NCI-H2227 (cell line): ENCODE results near the gene TFAP2E.

Experiments used
- DNase-seq: peaks from one replicate; lab custom pipeline; 2025; ENCODE audit not compliant: unreplicated experiment; lab: John Stamatoyannopoulos, UW

The TFAP2E gene

DNA sequence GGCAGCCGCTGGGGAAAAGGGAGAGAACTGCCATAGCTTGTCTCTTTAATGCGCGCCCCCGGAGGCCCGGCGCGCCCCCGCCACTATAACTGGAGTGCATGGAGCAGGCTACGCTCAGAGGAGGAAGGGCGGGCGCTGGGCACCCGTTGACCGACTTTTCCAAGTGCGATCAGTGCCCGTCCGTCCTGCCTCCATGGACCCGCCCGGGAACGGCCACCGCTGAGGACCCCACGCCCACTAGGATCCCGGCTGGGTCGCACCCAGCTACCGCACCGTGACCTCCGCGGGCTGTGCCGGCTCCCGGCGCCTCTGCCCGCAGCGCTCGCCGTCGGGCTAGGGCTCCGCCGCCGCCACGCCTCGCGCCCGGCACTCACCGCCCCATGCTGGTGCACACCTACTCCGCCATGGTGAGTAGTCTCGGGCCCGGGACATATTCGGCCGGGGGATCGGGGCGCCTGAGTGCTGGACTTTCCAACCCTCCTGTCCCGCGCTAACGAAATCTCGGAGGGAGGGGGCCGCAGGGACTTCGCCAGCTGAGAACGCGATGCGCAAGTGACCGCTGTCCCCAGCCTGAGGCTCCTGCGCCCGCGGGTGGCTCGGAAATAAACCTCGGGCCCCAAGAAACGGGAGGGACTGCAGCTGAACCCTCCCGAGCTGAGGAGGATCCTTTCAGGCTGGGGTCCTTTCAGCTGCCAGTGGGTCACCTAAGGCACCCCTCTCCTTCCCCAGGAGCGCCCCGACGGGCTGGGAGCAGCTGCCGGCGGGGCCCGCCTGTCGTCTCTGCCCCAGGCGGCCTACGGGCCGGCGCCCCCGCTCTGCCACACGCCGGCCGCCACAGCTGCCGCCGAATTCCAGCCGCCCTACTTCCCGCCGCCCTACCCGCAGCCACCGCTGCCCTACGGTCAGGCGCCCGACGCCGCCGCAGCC is at the start of gene TFAP2E:
Gene TFAP2E (plus strand): TSS at position 117 of the 927 bp plus-strand sequence. CDS start 264 bp downstream, at position 381.
- DNase-seq = peak; percentile 80

DNA sequence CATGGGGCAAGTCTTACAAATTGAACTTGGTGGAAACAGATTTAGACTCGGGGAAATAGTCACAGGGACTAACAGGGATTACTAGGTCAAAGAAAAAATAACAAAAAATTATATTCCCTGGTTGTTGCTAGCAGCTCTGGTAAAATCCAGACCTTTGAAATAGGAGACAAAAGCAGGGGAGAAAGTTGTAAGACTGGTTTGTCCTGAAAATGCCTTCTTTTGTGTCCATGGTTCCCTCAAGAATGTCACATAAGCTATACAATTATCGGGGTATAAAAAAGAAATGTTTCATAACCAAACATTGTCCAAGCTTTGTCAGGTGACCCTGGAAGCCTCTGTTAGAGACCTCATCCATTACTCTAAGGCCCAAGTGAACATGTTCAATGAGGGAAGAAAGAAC is 49.0 kb upstream of the TFAP2E start:
- DNase-seq = no peak

- no peak for DNase-seq
These were observed 42.9 kb upstream of the TFAP2E start for GRCh38 chr1:35530168-35530567.

DNA sequence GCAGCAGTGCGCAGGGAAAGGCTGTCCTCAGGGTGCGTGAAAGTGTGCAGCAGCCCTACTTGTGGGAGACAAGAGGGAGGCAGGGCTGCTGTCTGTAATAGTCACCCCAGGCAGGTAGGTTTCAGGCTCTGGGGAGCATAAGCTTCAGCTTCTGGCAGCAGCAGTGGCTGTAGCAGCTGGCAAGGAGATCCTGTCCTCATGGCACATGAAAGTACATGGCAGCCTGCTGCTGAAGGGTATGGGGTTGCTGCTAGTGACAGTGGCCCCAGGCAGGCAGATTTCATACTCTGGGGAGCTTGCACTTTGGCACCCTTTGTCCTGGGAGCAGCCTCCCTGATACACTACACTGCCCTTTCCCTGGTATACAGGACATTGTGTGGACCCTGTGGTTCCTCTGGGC is 42.2 kb upstream of the TFAP2E start:
- DNase-seq = no peak

- DNase-seq = no peak
These were observed 41.7 kb upstream of the TFAP2E start for GRCh38 chr1:35531368-35531767.

DNA sequence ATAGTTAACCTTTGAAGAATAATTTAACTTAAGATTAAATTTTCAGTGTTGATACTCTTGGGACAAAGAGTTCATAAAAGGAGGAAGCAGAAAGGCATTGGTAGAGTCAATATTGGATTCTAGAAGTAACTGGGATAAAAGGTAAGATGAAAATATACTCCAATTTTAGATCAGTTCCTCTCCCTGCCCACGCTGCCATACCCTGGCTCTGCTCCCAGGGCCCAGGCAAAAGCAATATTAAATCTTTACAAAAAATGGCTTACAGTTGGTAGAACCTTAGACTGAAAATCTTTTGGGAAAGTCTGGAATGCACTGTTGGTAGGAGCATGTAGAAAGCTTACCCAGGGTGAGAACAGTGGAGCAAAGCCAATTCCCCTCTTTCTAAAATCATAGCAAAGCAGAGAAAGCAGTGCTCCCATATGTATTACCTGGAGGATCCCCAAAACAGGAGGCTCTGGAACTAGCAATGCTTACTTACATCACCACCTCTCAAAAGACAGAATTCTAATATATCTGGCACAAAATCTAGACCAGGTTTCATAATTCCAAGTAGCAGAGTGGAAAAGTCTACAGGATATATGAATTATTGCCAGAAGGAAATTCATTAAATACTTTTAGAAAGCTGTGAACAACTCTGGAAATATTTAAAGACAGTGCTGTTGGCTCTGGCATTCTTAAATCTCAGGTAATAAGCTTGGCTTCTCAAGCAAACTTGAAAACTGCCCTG is 40.5 kb upstream of the TFAP2E start:
- DNase-seq = no peak

GRCh38 chr1:35533586-35533985 is 39.5 kb upstream of the TFAP2E start:
- DNase-seq = peak; percentile 9

- no peak for DNase-seq
These were observed 37.9 kb upstream of the TFAP2E start for GRCh38 chr1:35535243-35535642.

DNA sequence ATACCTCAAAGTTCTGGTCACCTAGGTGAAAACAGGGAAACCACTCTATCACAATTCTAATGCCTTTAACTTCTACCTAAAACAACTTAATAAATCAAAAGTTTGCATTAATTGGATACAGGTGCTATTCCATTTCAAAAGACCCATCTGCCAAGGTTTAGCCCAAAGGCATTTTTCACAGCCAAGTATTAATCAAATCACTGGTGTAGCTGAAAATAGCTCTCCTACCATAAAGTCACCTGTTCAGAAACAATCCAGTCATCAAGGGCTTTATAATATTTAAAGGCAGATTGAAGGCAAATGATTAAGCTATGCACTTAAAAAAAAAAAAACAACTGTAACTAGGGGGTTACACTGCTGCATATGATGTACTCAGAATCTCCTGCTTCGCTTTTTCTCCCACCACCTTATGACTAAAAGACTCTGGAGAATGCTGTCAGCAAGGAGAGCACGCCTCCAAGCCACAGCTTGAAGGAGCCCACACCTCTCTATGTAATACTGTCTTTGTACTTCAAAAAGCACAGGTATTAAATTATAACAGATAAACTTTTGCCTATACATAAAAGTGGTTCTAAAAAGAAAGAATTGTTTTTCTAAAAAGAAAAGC is 36.5 kb upstream of the TFAP2E start:
- no peak for DNase-seq

- DNase-seq = no peak
These were observed 35.3 kb upstream of the TFAP2E start for GRCh38 chr1:35537806-35538205.

DNA sequence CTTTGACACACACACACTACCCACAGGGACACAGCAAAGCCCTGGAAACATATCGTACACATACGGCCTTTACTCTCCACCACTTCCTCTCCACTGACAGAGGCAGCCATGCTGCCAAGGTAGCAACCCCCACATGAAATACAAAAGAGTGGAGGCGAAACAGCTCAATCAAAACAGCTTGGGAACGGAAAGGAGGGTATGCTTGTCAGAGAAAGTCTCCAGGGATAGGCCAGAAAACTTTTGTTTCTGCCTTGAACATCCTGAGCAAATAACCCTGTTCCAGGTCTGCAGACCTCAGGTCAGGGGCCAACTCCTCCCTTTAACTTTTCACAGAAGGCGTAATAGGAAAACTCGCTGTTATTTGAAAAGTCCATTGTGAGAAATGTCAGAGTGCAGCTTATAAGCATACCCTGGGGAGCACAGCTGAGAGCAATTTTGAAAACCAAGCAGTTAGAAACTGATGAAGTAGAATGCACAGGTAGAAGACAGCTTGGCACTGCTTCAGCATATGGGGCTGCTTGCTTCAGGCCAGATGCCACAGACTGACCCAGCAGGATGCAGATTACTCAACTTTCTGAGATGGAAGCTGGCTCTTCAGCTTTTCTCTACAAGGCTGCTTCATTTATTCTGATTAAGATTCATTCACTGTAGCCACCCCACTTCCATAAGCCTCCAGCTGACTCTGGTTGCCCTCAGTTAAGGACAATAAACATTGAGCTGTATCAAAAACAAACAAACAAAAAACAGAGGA is 33.9 kb upstream of the TFAP2E start:
- peak; percentile 39 for DNase-seq

- DNase-seq = no peak
These were observed 33.3 kb upstream of the TFAP2E start for GRCh38 chr1:35539824-35540261.

DNA sequence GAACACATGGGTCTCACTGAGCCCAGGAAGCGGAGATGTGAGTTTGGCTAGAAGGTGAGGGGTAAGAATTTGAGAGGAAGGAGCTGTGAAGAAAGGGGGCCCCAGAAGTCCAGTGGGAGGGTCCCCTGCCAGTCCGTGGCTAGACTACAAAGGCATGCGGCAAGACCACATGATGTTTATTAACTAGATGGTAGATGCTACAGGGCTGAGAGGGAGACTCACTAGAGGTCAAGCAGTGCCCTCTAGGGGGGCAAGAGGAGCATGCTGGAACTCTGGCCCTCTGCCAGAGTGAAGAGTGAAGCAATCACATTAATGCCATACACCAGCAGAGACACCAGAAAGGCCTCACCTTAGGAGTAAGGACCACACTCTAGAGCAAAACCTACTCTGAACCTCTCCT is 28.1 kb upstream of the TFAP2E start:
- DNase-seq = peak; percentile 32

DNA sequence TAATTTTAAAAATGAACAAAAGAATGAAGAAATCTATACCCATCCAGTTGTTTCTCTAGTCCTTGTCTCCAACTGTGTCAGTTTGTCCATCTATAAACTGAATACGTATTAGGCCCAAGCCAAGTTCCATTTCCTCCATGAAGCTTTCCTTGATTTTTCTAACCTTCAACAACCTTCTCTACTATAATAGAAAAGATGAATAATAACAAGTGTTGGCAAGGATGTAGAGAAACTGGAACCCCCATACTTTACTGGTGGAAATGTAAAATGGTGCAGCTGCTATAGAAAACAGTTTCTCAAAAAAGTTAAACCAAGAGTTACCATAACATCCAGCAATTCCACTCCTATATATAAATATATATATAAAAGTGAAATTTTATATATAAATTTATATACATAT is 26.5 kb upstream of the TFAP2E start:
- no peak for DNase-seq

GRCh38 chr1:35553851-35554250 is 19.3 kb upstream of the TFAP2E start:
- DNase-seq = peak; percentile 14

DNA sequence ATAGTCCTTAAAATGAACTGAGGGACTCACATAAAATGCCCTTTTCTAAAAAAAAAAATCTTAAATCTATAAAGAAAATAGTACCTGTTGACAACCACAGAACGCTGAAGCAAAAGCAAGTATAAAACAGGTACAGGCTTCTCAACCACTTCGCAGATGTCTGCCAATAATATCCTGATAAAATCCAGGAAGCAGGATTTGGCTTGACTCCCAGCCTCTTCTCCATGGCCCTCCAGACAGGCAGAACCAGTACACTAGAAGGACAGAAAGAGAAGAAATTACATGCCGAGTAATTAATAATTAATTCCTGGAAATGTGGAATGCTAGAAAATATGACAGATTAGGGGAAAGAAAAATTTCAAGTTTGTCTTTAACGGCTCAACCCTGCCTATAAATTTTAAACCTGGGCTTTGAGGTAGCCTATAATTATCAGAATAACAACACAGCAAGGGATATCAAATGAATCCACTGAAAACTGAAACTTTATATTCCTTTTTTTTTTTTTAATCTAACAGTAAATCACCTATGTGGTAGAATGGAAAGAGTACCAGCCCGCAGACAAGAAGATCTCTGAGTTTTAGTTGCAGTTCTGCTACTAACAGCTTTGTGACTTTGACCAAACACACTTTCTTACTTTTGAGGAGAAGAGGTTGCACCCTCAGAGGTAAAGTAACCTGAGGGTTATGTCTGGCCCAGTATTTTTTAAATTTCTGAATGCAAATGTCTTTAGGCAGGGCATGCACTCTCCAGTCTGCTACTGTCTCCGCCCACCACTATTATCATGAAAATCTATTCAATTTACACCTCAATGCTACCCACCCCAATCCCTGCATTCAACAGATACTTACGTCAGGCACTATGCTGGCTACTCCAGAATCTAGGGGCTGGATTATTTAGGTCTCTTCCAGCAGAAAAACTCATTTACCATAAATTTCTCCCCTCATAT is 18.6 kb upstream of the TFAP2E start:
- no peak for DNase-seq

DNA sequence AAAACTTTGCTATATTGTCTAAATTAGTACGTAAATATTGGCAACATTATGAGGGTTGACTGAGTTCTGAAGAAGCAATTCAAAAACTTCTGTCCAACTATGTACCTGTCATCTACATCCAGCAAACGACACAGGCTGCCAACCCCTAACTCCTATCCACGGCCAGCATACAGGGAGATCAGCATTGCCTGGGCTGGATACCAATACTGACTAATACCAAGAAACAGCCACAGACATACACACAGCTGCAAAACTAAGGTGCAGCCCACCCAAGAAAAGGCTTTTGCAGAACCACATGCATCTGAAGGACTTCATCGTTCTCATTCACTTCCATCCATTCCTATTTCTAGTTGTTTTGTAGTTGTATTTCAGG is 17.9 kb upstream of the TFAP2E start:
- DNase-seq = no peak

DNA sequence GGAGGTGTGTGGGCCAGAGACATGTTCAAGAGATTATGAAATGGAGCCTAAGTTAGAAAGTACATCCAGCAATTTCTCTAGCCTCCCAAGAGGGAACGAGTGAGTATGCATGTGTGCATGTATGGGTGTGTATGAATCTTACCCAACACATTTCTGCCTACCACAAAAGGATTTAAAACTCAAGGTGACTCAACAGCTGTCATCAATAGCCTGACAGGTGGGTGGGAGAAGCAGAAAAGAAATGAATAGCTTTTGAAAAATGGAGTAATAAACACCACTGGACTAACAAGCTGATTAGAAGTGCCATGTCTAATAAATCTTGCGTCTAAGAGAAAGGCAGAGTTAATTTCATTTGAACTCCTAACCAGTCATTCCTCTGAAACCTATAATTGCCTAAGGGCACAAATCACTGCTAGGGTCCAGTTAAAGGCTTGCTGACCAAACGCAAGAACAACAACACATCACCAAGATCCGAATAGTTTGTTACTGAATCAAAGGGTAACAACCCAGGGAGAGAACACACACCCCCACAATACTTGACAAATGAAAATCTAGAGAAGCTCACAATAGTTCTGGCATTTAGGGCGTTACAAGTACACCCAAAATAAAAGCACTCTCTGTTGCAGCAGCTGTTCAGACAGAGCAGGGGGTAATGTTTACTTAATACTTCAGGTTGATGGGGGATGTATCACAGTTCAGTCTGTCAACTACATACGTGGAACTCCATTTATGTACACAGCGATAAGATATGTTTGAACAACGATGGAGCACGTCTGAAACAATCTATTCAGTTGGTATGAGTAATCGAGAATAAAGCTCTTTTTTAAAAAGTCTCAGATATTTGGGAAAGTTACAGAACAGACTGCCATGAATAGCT is 17.3 kb upstream of the TFAP2E start:
- peak; percentile 29 for DNase-seq
